Measurements from ENCODE around the gene PLAGL2.

DNA sequence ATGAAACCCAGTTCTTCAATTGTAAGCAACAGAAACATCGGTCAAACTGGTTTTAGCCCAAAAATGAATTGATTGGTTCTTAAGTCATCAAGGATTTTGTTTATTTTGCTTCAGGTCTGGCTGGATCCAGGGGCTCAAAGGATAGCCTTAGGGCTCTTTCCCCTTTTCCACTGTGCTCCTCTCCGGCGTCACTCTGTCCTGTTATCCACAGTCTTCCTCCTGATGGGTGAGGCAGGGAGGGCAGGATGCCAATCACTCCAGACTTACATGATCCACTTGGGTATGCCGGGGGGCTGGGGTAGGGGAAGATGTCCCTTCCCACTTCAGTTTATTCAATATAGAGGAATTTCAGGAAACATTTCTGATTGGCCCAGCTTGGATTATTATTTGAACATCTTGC is 40.0 kb downstream of the PLAGL2 start:
- TF ChIP-seq HNRNPH1 (optimal IDR thresholded peaks at IDR 0.05; ENCODE audit: low read depth, low read length) (no peak), EP300 (IDR thresholded peaks at IDR 0.05; ENCODE audit: low read length) (no peak), SIN3A (IDR thresholded peaks at IDR 0.05; ENCODE audit: borderline replicate concordance in 2 of 2, control insufficient read depth in 1 of 2, low read depth in 2 of 2, low read length in 2 of 2) (no peak)
- TF ChIP-seq, protein P1, sequence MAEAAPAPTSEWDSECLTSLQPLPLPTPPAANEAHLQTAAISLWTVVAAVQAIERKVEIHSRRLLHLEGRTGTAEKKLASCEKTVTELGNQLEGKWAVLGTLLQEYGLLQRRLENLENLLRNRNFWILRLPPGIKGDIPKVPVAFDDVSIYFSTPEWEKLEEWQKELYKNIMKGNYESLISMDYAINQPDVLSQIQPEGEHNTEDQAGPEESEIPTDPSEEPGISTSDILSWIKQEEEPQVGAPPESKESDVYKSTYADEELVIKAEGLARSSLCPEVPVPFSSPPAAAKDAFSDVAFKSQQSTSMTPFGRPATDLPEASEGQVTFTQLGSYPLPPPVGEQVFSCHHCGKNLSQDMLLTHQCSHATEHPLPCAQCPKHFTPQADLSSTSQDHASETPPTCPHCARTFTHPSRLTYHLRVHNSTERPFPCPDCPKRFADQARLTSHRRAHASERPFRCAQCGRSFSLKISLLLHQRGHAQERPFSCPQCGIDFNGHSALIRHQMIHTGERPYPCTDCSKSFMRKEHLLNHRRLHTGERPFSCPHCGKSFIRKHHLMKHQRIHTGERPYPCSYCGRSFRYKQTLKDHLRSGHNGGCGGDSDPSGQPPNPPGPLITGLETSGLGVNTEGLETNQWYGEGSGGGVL (CRISPR knock-in tag; IDR thresholded peaks at IDR 0.05): no peak
- TF ChIP-seq, protein P2, sequence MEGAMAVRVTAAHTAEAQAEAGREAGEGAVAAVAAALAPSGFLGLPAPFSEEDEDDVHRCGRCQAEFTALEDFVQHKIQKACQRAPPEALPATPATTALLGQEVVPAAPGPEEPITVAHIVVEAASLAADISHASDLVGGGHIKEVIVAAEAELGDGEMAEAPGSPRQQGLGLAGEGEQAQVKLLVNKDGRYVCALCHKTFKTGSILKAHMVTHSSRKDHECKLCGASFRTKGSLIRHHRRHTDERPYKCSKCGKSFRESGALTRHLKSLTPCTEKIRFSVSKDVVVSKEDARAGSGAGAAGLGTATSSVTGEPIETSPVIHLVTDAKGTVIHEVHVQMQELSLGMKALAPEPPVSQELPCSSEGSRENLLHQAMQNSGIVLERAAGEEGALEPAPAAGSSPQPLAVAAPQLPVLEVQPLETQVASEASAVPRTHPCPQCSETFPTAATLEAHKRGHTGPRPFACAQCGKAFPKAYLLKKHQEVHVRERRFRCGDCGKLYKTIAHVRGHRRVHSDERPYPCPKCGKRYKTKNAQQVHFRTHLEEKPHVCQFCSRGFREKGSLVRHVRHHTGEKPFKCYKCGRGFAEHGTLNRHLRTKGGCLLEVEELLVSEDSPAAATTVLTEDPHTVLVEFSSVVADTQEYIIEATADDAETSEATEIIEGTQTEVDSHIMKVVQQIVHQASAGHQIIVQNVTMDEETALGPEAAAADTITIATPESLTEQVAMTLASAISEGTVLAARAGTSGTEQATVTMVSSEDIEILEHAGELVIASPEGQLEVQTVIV (CRISPR knock-in tag; IDR thresholded peaks at IDR 0.05; ENCODE audit: borderline replicate concordance): no peak
- TF ChIP-seq, protein P3, sequence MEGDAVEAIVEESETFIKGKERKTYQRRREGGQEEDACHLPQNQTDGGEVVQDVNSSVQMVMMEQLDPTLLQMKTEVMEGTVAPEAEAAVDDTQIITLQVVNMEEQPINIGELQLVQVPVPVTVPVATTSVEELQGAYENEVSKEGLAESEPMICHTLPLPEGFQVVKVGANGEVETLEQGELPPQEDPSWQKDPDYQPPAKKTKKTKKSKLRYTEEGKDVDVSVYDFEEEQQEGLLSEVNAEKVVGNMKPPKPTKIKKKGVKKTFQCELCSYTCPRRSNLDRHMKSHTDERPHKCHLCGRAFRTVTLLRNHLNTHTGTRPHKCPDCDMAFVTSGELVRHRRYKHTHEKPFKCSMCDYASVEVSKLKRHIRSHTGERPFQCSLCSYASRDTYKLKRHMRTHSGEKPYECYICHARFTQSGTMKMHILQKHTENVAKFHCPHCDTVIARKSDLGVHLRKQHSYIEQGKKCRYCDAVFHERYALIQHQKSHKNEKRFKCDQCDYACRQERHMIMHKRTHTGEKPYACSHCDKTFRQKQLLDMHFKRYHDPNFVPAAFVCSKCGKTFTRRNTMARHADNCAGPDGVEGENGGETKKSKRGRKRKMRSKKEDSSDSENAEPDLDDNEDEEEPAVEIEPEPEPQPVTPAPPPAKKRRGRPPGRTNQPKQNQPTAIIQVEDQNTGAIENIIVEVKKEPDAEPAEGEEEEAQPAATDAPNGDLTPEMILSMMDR (IDR thresholded peaks at IDR 0.05 in 2 of 3, conservative IDR thresholded peaks at IDR 0.05 in 1 of 3; ENCODE audit: insufficient read depth in 2 of 3, low read depth in 1 of 3, low read length in 3 of 3): no peak
